ENCODE measurements around the gene ATG2B. TPM values are rescaled to one million over a fixed set of nuclear protein-coding genes. Genes with fewer than 3 reads are reported as not detected.

The ATG2B gene
- total RNA-seq, 5 donors from 2014 or later (not counting 1 experiment from before 2014, with no cell fraction given) = 27.7 to 37.3 (median 31.5) TPM

DNA sequence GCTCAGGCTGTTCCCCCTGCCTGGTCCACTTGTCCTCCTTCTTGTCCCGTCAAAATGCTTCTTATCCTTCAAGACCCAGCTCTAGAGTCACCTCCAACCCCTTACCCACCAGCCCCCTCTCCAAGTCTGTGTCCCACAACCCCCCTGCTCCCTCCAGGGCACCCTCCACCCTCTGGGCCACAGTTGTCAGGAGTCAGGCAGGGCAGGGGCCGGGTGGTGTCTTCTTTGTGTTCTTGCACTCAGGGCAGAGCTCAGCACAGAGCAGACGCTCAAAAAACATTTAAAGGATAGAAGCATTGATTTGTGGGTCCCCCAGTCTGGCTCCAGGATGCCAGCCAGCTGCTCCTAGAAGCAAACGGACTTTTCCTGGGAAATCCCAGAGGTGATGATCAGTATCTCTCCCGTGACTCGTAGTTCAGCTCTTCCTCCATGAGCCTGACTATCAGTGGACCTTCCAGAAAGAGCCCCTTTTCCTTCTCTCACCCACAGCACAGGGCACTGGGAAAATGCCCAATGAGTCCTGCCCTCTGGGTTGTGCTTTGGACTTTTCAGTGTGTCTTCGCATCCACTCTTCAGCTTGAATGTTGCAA is 124.4 kb downstream of the ATG2B start:
- H3K4me1 Mint-ChIP-seq = no peaks in the 10 kb centered on the region
- Histone ChIP-seq H3K27me3 (replicated peaks in 1 of 2; ENCODE audit: control insufficient read depth in 2 of 2, extremely low read depth in 1 of 2, insufficient read depth in 2 of 2, low read length in 1 of 2) (peaks cover 0 to 43% of the 10 kb centered on the region in 2 experiments), H3K4me1 (ENCODE audit: control insufficient read depth in 1 of 2, extremely low read depth in 1 of 2, insufficient read depth in 2 of 2, low read length in 2 of 2) (no peaks in the 10 kb centered on the region), H3K9me3 (no peaks in the 10 kb centered on the region), H3K27ac (ENCODE audit: low read length) (no peak overlapping the region), H3K36me3 (ENCODE audit: control insufficient read depth in 2 of 2, extremely low read depth in 1 of 2, insufficient read depth in 1 of 2, low read length in 1 of 2) (no peaks in the 10 kb centered on the region), H3K4me3 (ENCODE audit: control insufficient read depth in 1 of 2, extremely low read depth in 1 of 2, low read length in 1 of 2) (no peak overlapping the region)
- no peaks in the 10 kb centered on the region for H3K36me3 Mint-ChIP-seq
- peaks cover 3 to 10% of the 10 kb centered on the region in 2 donors for H3K27me3 Mint-ChIP-seq
- H3K27ac Mint-ChIP-seq = no peak overlapping the region
- no peaks in the 10 kb centered on the region for H3K9me3 Mint-ChIP-seq
- ATAC-seq (replicated peaks in 1 of 4) (no peak), DNase-seq (no peak)
- 70% methylated on average over 7 of the region's 7 CpGs for WGBS (ENCODE audit: insufficient coverage)
- ChIA-PET POLR2A (no interaction called here), CTCF (no interaction called here)
- no peak overlapping the region for H3K4me3 Mint-ChIP-seq

DNA sequence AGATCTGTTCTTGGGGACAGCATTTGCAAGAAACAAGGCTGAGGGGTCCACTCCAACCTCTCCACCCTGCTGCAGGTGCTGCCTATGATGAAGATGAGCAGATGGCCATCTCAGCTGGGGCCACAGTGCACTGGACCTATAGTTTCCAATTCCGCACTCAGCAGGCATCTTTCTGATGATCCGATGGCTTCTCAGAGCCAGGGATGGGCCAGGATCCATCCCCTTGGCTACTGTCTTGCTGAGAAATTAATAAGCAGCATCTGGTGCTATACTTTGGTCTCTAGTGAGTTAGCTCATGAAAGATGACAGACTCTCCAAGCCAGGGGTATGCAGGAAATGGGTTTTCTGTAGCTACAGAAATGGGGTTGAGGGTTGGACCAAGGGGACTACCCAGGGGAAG is 125.5 kb downstream of the ATG2B start:
- no peaks in the 10 kb centered on the region for H3K36me3 ChIP-seq (ENCODE audit: control insufficient read depth in 2 of 2, extremely low read depth in 1 of 2, insufficient read depth in 1 of 2, low read length in 1 of 2)
- H3K27me3 ChIP-seq (replicated peaks in 1 of 2; ENCODE audit: control insufficient read depth in 2 of 2, extremely low read depth in 1 of 2, insufficient read depth in 2 of 2, low read length in 1 of 2) = peaks cover 0 to 48% of the 10 kb centered on the region in 2 experiments
- H3K27ac Mint-ChIP-seq = no peak overlapping the region
- WGBS (ENCODE audit: insufficient coverage) = 85% methylated on average over 2 of the region's 2 CpGs
- no peaks in the 10 kb centered on the region for H3K4me1 Mint-ChIP-seq
- H3K4me1 ChIP-seq (ENCODE audit: control insufficient read depth in 1 of 2, extremely low read depth in 1 of 2, insufficient read depth in 2 of 2, low read length in 2 of 2) = no peaks in the 10 kb centered on the region
- no peak overlapping the region for H3K27ac ChIP-seq (ENCODE audit: low read length)
- no peaks in the 10 kb centered on the region for H3K36me3 Mint-ChIP-seq
- H3K9me3 ChIP-seq = no peaks in the 10 kb centered on the region
- H3K9me3 Mint-ChIP-seq = no peaks in the 10 kb centered on the region
- ATAC-seq (replicated peaks in 1 of 4) (no peak), DNase-seq (no peak)
- ChIA-PET CTCF (no interaction called here), POLR2A (no interaction called here)
- no peak overlapping the region for H3K4me3 ChIP-seq (ENCODE audit: control insufficient read depth in 1 of 2, extremely low read depth in 1 of 2, low read length in 1 of 2)
- peaks cover 3 to 10% of the 10 kb centered on the region in 2 donors for H3K27me3 Mint-ChIP-seq
- H3K4me3 Mint-ChIP-seq = no peak overlapping the region

DNA sequence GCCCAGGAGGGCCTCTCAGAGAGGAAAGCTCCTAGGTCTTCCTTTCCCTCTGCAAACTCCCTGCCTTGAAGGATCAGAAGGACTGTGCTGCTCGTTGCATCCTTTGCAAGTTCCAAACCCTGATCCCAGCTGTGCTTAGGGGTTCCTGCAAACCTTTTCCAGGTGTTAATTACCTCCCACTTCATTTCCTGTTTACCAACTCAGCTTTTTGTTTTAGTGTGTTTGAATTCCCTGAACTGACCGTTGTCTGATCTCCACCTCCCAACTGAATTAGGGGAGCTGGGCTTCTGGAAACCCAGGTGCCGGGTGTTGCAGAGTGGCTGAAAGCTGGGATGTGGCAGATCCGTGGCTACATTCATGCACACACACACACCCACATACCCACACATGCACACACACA is 127.7 kb downstream of the ATG2B start:
- ChIA-PET CTCF (interaction anchor here (0.5 to 0.7 kb wide), 2 partner anchors 67 to 118 kb away, joined by 4 read pairs; no protein-coding TSS in a partner anchor), POLR2A (no interaction called here)
- no peaks in the 10 kb centered on the region for H3K36me3 ChIP-seq (ENCODE audit: control insufficient read depth in 2 of 2, extremely low read depth in 1 of 2, insufficient read depth in 1 of 2, low read length in 1 of 2)
- no peaks in the 10 kb centered on the region for H3K4me1 ChIP-seq (ENCODE audit: control insufficient read depth in 1 of 2, extremely low read depth in 1 of 2, insufficient read depth in 2 of 2, low read length in 2 of 2)
- H3K27me3 Mint-ChIP-seq = peaks cover 3 to 8% of the 10 kb centered on the region in 2 donors
- H3K9me3 Mint-ChIP-seq = no peaks in the 10 kb centered on the region
- no peaks in the 10 kb centered on the region for H3K9me3 ChIP-seq
- H3K27ac Mint-ChIP-seq = no peak overlapping the region
- peaks cover 0 to 42% of the 10 kb centered on the region in 2 experiments for H3K27me3 ChIP-seq (replicated peaks in 1 of 2; ENCODE audit: control insufficient read depth in 2 of 2, extremely low read depth in 1 of 2, insufficient read depth in 2 of 2, low read length in 1 of 2)
- no peak overlapping the region for H3K4me3 ChIP-seq (ENCODE audit: control insufficient read depth in 1 of 2, extremely low read depth in 1 of 2, low read length in 1 of 2)
- no peak overlapping the region for H3K27ac ChIP-seq (ENCODE audit: low read length)
- ATAC-seq (replicated peaks in 1 of 4) (no peak), DNase-seq (no peak)
- no peaks in the 10 kb centered on the region for H3K4me1 Mint-ChIP-seq
- WGBS (ENCODE audit: insufficient coverage) = no CpG with 5 or more reads among the region's 4 CpGs
- H3K36me3 Mint-ChIP-seq = no peaks in the 10 kb centered on the region
- H3K4me3 Mint-ChIP-seq = no peak overlapping the region

DNA sequence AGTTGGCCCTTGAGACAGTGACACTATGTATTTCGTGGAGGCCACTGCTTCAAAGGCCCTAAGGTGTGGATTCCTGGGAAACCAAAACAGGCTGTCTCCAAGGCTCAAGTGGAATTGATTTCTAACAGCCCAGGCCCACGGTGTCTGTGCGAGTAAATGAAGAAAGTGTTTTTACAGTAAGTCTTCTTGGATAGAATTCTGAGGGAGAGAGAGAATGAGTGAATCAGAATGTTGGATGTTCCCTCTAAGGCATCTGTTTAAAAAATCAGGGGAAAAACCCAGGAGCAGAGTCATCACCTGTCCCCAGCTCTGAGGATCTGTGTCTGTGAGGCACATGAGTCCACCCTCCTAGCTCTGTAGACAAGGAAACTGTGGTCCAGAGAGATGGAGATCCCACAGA is 129.5 kb downstream of the ATG2B start:
- Mint-ChIP-seq H3K27ac (no peak overlapping the region), H3K36me3 (no peaks in the 10 kb centered on the region), H3K4me1 (no peaks in the 10 kb centered on the region), H3K9me3 (no peaks in the 10 kb centered on the region), H3K4me3 (no peak overlapping the region), H3K27me3 (peaks cover 6 to 7% of the 10 kb centered on the region in 2 donors)
- H3K9me3 ChIP-seq = no peaks in the 10 kb centered on the region
- H3K36me3 ChIP-seq (ENCODE audit: control insufficient read depth in 2 of 2, extremely low read depth in 1 of 2, insufficient read depth in 1 of 2, low read length in 1 of 2) = no peaks in the 10 kb centered on the region
- ChIA-PET CTCF (no interaction called here), POLR2A (no interaction called here)
- DNase-seq = no peak
- no peaks in the 10 kb centered on the region for H3K4me1 ChIP-seq (ENCODE audit: control insufficient read depth in 1 of 2, extremely low read depth in 1 of 2, insufficient read depth in 2 of 2, low read length in 2 of 2)
- H3K27ac ChIP-seq (ENCODE audit: low read length) = no peak overlapping the region
- H3K27me3 ChIP-seq (replicated peaks in 1 of 2; ENCODE audit: control insufficient read depth in 2 of 2, extremely low read depth in 1 of 2, insufficient read depth in 2 of 2, low read length in 1 of 2) = peaks cover 0 to 30% of the 10 kb centered on the region in 2 experiments
- no peak overlapping the region for H3K4me3 ChIP-seq (ENCODE audit: control insufficient read depth in 1 of 2, extremely low read depth in 1 of 2, low read length in 1 of 2)
- no peak for ATAC-seq (replicated peaks in 1 of 4)
- WGBS (ENCODE audit: insufficient coverage) = 70% methylated on average over 3 of the region's 3 CpGs

DNA sequence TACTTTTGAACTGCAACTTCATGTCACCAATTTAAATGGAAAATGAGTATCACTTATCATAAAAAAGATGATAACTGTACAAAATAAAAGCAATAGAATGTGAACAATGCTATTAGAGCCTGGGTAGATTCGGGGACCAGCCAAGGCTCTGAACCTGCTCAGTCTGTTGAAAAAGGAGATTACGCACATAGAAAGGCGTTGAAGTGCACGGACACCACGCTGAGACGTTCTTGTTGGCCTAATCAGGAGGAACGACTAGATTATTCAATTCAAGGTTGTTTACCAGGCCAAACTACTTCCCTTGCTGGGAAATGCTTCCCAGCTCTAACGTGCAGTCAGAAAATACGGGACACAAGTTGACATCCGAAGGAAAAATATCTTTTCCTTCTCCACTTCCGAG is 130.6 kb downstream of the ATG2B start:
- Histone ChIP-seq H3K9me3 (no peaks in the 10 kb centered on the region), H3K27me3 (replicated peaks in 1 of 2; ENCODE audit: control insufficient read depth in 2 of 2, extremely low read depth in 1 of 2, insufficient read depth in 2 of 2, low read length in 1 of 2) (peaks cover 0 to 29% of the 10 kb centered on the region in 2 experiments), H3K27ac (ENCODE audit: low read length) (no peak overlapping the region), H3K36me3 (ENCODE audit: control insufficient read depth in 2 of 2, extremely low read depth in 1 of 2, insufficient read depth in 1 of 2, low read length in 1 of 2) (no peaks in the 10 kb centered on the region), H3K4me3 (ENCODE audit: control insufficient read depth in 1 of 2, extremely low read depth in 1 of 2, low read length in 1 of 2) (no peak overlapping the region), H3K4me1 (ENCODE audit: control insufficient read depth in 1 of 2, extremely low read depth in 1 of 2, insufficient read depth in 2 of 2, low read length in 2 of 2) (no peaks in the 10 kb centered on the region)
- no peaks in the 10 kb centered on the region for H3K4me1 Mint-ChIP-seq
- WGBS (ENCODE audit: insufficient coverage) = 77% methylated on average over 6 of the region's 11 CpGs
- DNase-seq (no peak), ATAC-seq (replicated peaks in 1 of 4) (no peak)
- peaks cover 6 to 7% of the 10 kb centered on the region in 2 donors for H3K27me3 Mint-ChIP-seq
- ChIA-PET CTCF (no interaction called here), POLR2A (no interaction called here)
- H3K27ac Mint-ChIP-seq = no peak overlapping the region
- no peaks in the 10 kb centered on the region for H3K36me3 Mint-ChIP-seq
- H3K9me3 Mint-ChIP-seq = no peaks in the 10 kb centered on the region
- no peak overlapping the region for H3K4me3 Mint-ChIP-seq

DNA sequence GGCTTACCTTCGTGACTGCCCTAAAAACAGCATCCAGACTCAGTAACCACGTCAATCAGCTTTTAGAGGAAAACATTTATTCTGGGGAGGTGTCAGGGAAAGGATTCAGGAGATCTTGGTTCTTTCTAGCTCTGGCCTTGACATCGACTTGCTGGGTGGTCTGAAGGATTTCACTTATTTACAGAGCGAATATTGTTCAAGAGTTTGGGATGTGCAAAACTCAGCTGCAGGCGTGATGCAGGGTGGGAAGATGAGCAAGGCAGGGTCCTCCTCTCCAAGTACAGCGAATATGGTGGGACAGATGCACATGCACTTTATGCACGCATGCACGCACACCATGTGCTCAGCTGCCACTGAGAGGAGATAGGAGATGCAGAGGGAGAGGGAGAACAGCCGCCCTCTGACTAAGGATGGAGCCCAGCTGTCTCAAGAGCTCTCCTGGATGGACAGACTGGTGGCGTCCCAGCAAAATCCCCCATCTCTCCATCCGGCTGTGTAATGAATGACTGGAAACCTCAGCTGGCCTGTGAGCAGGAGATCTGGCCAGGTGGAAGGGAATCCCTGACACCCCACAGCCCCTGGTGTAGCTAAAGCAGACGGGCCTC is 131.5 kb downstream of the ATG2B start:
- no peak overlapping the region for H3K4me3 Mint-ChIP-seq
- ATAC-seq (replicated peaks in 1 of 4) (no peak), DNase-seq (no peak)
- Histone ChIP-seq H3K9me3 (no peaks in the 10 kb centered on the region), H3K27me3 (replicated peaks in 1 of 2; ENCODE audit: control insufficient read depth in 2 of 2, extremely low read depth in 1 of 2, insufficient read depth in 2 of 2, low read length in 1 of 2) (peaks cover 0 to 26% of the 10 kb centered on the region in 2 experiments), H3K27ac (ENCODE audit: low read length) (no peak overlapping the region), H3K4me3 (ENCODE audit: control insufficient read depth in 1 of 2, extremely low read depth in 1 of 2, low read length in 1 of 2) (no peak overlapping the region), H3K4me1 (ENCODE audit: control insufficient read depth in 1 of 2, extremely low read depth in 1 of 2, insufficient read depth in 2 of 2, low read length in 2 of 2) (no peaks in the 10 kb centered on the region), H3K36me3 (ENCODE audit: control insufficient read depth in 2 of 2, extremely low read depth in 1 of 2, insufficient read depth in 1 of 2, low read length in 1 of 2) (no peaks in the 10 kb centered on the region)
- POLR2A ChIA-PET = no interaction called here
- no peaks in the 10 kb centered on the region for H3K4me1 Mint-ChIP-seq
- H3K36me3 Mint-ChIP-seq = no peaks in the 10 kb centered on the region
- CTCF ChIA-PET = no interaction called here
- no peak overlapping the region for H3K27ac Mint-ChIP-seq
- H3K27me3 Mint-ChIP-seq = peaks cover 6 to 7% of the 10 kb centered on the region in 2 donors
- 84% methylated on average over 6 of the region's 12 CpGs for WGBS (ENCODE audit: insufficient coverage)
- no peaks in the 10 kb centered on the region for H3K9me3 Mint-ChIP-seq

All from T-cell (primary cell).